ENCODE results near the gene CEACAM4.

The CEACAM4 gene

GRCh38 chr19:41652250-41652649 is 25.4 kb upstream of the CEACAM4 start:
- in situ Hi-C loops (cut with HindIII; ENCODE audit: low sequenced_read_pairs) = no loop called here
- no peak for DNase-seq (ENCODE audit: low read depth, low spot score)
- TF ChIP-seq CTCF (IDR thresholded peaks at IDR 0.05; ENCODE audit: low read depth, low read length) = no peak
- H3K4me3 ChIP-seq (ENCODE audit: low read depth, low read length) = no peak overlapping the region

- DNase-seq (ENCODE audit: low read depth, low spot score) = no peak
- no peak overlapping the region for H3K4me3 ChIP-seq (ENCODE audit: low read depth, low read length)
- in situ Hi-C loops (cut with HindIII; ENCODE audit: low sequenced_read_pairs) = no loop called here
- TF ChIP-seq CTCF (IDR thresholded peaks at IDR 0.05; ENCODE audit: low read depth, low read length) = no peak
Observed at GRCh38 chr19:41649827-41650226, 23.0 kb upstream of the CEACAM4 start.

- no peak overlapping the region for H3K4me3 ChIP-seq (ENCODE audit: low read depth, low read length)
- in situ Hi-C loops (cut with HindIII; ENCODE audit: low sequenced_read_pairs) = no loop called here
Observed at GRCh38 chr19:41646589-41647204, 19.8 kb upstream of the CEACAM4 start.

GRCh38 chr19:41641879-41642485 is 15.1 kb upstream of the CEACAM4 start:
- TF ChIP-seq CTCF (IDR thresholded peaks at IDR 0.05; ENCODE audit: low read depth, low read length) = peak; percentile 86
- in situ Hi-C loops (cut with HindIII; ENCODE audit: low sequenced_read_pairs) = no loop called here
- H3K4me3 ChIP-seq (ENCODE audit: low read depth, low read length) = no peak overlapping the region
- peak; percentile 29 for DNase-seq (ENCODE audit: low read depth, low spot score)

More at GRCh38 chr19:41646589-41647204, 19.8 kb upstream of the CEACAM4 start:
- peak; percentile 28 for TF ChIP-seq CTCF (IDR thresholded peaks at IDR 0.05; ENCODE audit: low read depth, low read length)
- no peak for DNase-seq (ENCODE audit: low read depth, low spot score)

- H3K4me3 ChIP-seq (ENCODE audit: low read depth, low read length) = no peak overlapping the region
- no peak for DNase-seq (ENCODE audit: low read depth, low spot score)
- in situ Hi-C loops (cut with HindIII; ENCODE audit: low sequenced_read_pairs) = no loop called here
- no peak for TF ChIP-seq CTCF (IDR thresholded peaks at IDR 0.05; ENCODE audit: low read depth, low read length)
Observed at GRCh38 chr19:41638641-41639081, 11.8 kb upstream of the CEACAM4 start.

- in situ Hi-C loops (cut with HindIII; ENCODE audit: low sequenced_read_pairs) = no loop called here
- TF ChIP-seq CTCF (IDR thresholded peaks at IDR 0.05; ENCODE audit: low read depth, low read length) = no peak
- no peak for DNase-seq (ENCODE audit: low read depth, low spot score)
- no peak overlapping the region for H3K4me3 ChIP-seq (ENCODE audit: low read depth, low read length)
Observed at GRCh38 chr19:41637484-41637883, 10.6 kb upstream of the CEACAM4 start.
